OCI-LY7 (cell line): ENCODE data around the gene CMSS1. TPM values are rescaled to one million over a fixed set of nuclear protein-coding genes. Genes with fewer than 3 reads are reported as not detected.

ENCODE experiments used
- BruUV-seq: library from RNA; stranded (reverse); fragments of 400-500 nt; replicated peaks from 2 replicates; lab custom pipeline; 2021; lab: Mats Ljungman, UMichigan
- CTCF ChIA-PET: fragments of 300-600 bp; sonication (Branson Sonifier 250); formaldehyde crosslinking; loops from one replicate; lab custom pipeline; 2022; ENCODE audit warnings: antibody characterized with exemption; ENCODE audit not compliant: unreplicated experiment; lab: Charles Lee
- POLR2A ChIA-PET: fragments of 300-600 bp; sonication (Branson Sonifier 250); formaldehyde crosslinking; loops from one replicate; lab custom pipeline; 2022; ENCODE audit warnings: antibody characterized with exemption; lab: Charles Lee
- DNase-seq: peaks from one replicate; pipeline ENCODE4 v3.0.0-alpha.2; 2015; ENCODE audit warnings: low spot score
- H2AFZ ChIP-seq: fragments of 200-600 bp; sonication (generic), shearing (Covaris generic); 2 replicates; pipeline ENCODE4 v1.6.1; 2014; ENCODE audit warnings: mild to moderate bottlenecking, antibody characterized with exemption, low read length, moderate library complexity
- H3K27ac ChIP-seq: fragments of 200-600 bp; sonication (generic); 2 replicates; pipeline ENCODE4 v1.5.1; 2014; ENCODE audit warnings: mixed run types, low read depth, mild to moderate bottlenecking, moderate library complexity, low read length, inconsistent platforms; ENCODE audit not compliant: poor library complexity, severe bottlenecking
- H3K36me3 ChIP-seq: fragments of 200-600 bp; sonication (generic); 2 replicates; pipeline ENCODE4 v1.6.1; 2014; ENCODE audit warnings: mild to moderate bottlenecking, antibody characterized with exemption, low read length, moderate library complexity, mixed read lengths; ENCODE audit not compliant: insufficient read depth
- H3K4me1 ChIP-seq: fragments of 200-600 bp; sonication (generic); 2 replicates; pipeline ENCODE4 v1.5.1; 2014; ENCODE audit warnings: mild to moderate bottlenecking, low read length; ENCODE audit not compliant: insufficient read depth, poor library complexity, severe bottlenecking
- H3K4me2 ChIP-seq: fragments of 200-600 bp; sonication (generic); 2 replicates; pipeline ENCODE4 v1.6.1; 2014; ENCODE audit warnings: mild to moderate bottlenecking, low read length
- H3K4me3 ChIP-seq: fragments of 200-600 bp; sonication (generic); 2 replicates; pipeline ENCODE4 v1.5.1; 2014; ENCODE audit warnings: mild to moderate bottlenecking, low read depth, low read length; ENCODE audit not compliant: poor library complexity, severe bottlenecking
- H3K79me2 ChIP-seq: fragments of 200-600 bp; sonication (generic); 2 replicates; pipeline ENCODE4 v1.6.1; 2016; ENCODE audit warnings: low read depth, mild to moderate bottlenecking, low read length, moderate library complexity, mixed read lengths; ENCODE audit not compliant: insufficient read depth
- H3K9me2 ChIP-seq: fragments of 200-600 bp; sonication (generic); 2 replicates; pipeline ENCODE4 v1.6.1; 2016; ENCODE audit warnings: mild to moderate bottlenecking, low read length, mixed read lengths; ENCODE audit not compliant: insufficient read depth
- H3K9me3 ChIP-seq: fragments of 200-600 bp; sonication (generic); 2 replicates; pipeline ENCODE4 v1.6.1; 2014; ENCODE audit warnings: mild to moderate bottlenecking, mixed run types, low read length, mixed read lengths
- H4K20me1 ChIP-seq: fragments of 200-600 bp; sonication (generic); 2 replicates; pipeline ENCODE4 v1.6.1; 2014; ENCODE audit warnings: mild to moderate bottlenecking, antibody characterized with exemption, low read length, moderate library complexity, mixed read lengths; ENCODE audit not compliant: insufficient read depth
- CTCF ChIP-seq: fragments of 200-600 bp; sonication (generic); conservative IDR thresholded peaks from 2 replicates; pipeline ENCODE4 v1.5.1; 2014; ENCODE audit warnings: mild to moderate bottlenecking, antibody characterized with exemption, low read length, moderate library complexity, mixed read lengths
- EZH2phosphoT487 ChIP-seq: fragments of 200-600 bp; sonication (generic); IDR thresholded peaks from 2 replicates; pipeline ENCODE4 v1.6.1; 2018; ENCODE audit warnings: low read depth, borderline replicate concordance, mild to moderate bottlenecking, mixed run types, antibody characterized with exemption, low read length, moderate library complexity, mixed read lengths
- intact Hi-C: fragments of 100-400 bp; cut with micrococcal nuclease; formaldehyde crosslinking; loops from one replicate; pipeline ENCODE4 v1.10.0; 2022; ENCODE audit not compliant: unreplicated experiment
- total RNA-seq, 2 experiments: library from RNA; depleted of rRNA in 1 of 2; stranded (reverse); fragments of >200 nt in 1 of 2; shearing (Covaris generic) in 1 of 2; gene quantifications; 2 replicates each; pipeline ENCODE4 v1.2.3, GENCODE V29; 2014 to 2022

Gene CMSS1
- total RNA-seq, 2 experiments from 2014 or later = 25.7 to 46.6 TPM

- H2AFZ ChIP-seq = no peak overlapping the region
- H4K20me1 ChIP-seq = no peaks in the 10 kb centered on the region; the same call in 1 of the 2 replicates
- no TSS peak for BruUV-seq
- TF ChIP-seq EZH2phosphoT487 (no peak), CTCF (no peak)
- no peak overlapping the region for H3K27ac ChIP-seq
- DNase-seq = no peak
- no peak overlapping the region for H3K4me3 ChIP-seq
- POLR2A ChIA-PET = no interaction called here
- H3K9me3 ChIP-seq = no peaks in the 10 kb centered on the region
- H3K4me2 ChIP-seq = no peak overlapping the region
- H3K36me3 ChIP-seq = no peaks in the 10 kb centered on the region
- no peaks in the 10 kb centered on the region for H3K79me2 ChIP-seq
- no peaks in the 10 kb centered on the region for H3K4me1 ChIP-seq
- intact Hi-C loops = no loop called here
- CTCF ChIA-PET = no interaction called here
- H3K9me2 ChIP-seq = no peaks in the 10 kb centered on the region
Observed at GRCh38 chr3:99900248-99900647, 82.6 kb downstream of the CMSS1 start.

DNA sequence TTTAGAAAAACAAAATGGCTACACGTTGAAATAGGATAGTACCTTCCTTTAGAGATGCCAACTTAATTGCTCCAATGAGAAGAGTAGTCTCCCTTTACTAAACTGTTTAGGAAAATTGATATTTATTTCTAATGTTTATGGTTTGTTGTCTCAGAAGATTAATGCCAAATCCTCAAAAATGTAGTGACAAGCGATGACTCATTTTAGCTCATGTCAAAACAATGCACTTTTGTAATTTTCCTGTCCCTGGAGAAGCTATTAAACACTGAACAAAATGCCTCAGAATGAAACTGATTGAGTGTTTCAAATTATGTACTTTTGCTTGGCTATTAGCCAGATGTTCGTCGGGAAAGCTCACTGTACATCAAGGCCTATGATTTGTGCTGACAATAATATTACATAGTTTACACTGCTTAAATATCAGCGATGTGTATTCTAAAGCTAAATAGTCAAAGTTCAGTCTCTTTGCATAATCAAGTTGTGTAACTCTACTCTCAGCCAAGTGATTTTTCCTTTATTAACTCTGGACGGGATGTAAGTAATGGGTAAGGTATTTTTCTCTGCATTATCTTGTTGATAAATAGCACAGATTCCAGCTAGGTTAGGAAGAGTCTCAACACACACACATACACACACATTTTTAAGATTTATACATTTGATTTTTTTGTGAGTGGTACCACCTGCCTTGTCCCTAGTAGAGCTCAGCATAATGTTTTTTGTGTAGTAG lies 83.7 kb downstream of the CMSS1 start:
- Histone ChIP-seq H2AFZ (no peak overlapping the region), H3K9me2 (no peaks in the 10 kb centered on the region), H3K9me3 (no peaks in the 10 kb centered on the region), H3K27ac (no peak overlapping the region), H3K4me2 (no peak overlapping the region), H3K79me2 (no peaks in the 10 kb centered on the region), H3K4me1 (no peaks in the 10 kb centered on the region), H3K36me3 (no peaks in the 10 kb centered on the region), H4K20me1 (no peaks in the 10 kb centered on the region; the same call in 1 of the 2 replicates), H3K4me3 (no peak overlapping the region)
- CTCF ChIA-PET = no interaction called here
- no peak for TF ChIP-seq CTCF
- TF ChIP-seq EZH2phosphoT487 = no peak
- no TSS peak for BruUV-seq
- intact Hi-C loops = no loop called here
- POLR2A ChIA-PET = interaction anchor here (0.7 kb wide), 1 partner anchor 265 kb away, joined by 3 read pairs; no protein-coding TSS in a partner anchor
- no peak for DNase-seq

DNA sequence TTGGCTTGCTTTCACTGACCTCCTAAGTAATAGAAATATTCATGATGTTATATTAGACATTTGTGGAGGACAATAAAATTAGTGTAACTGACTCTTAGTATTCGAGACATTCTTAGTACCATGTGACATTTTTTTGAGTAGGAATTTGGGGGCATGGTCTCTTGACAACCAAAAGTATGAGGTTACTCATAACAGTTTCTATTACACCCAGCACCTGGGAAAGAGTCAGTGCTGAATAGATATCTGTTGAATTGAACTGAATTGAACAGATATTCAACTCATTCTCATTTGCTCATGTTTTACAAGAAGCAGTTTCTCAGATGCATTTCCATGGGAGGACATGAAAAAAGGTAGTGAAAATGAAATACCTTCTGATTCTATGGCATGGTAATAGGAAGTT lies 84.4 kb downstream of the CMSS1 start:
- intact Hi-C loops = no loop called here
- no peaks in the 10 kb centered on the region for H3K4me1 ChIP-seq
- no TSS peak for BruUV-seq
- no peak overlapping the region for H2AFZ ChIP-seq
- ChIA-PET CTCF (no interaction called here), POLR2A (no interaction called here)
- H3K79me2 ChIP-seq = no peaks in the 10 kb centered on the region
- TF ChIP-seq EZH2phosphoT487 = no peak
- TF ChIP-seq CTCF = no peak
- H3K9me3 ChIP-seq = no peaks in the 10 kb centered on the region
- no peaks in the 10 kb centered on the region for H3K36me3 ChIP-seq
- H3K27ac ChIP-seq = no peak overlapping the region
- H4K20me1 ChIP-seq = no peaks in the 10 kb centered on the region; the same call in 1 of the 2 replicates
- no peaks in the 10 kb centered on the region for H3K9me2 ChIP-seq
- H3K4me3 ChIP-seq = no peak overlapping the region
- H3K4me2 ChIP-seq = no peak overlapping the region
- no peak for DNase-seq
